HG03439 (cell line): ENCODE data around the gene RNF144B.

Source experiments
- ATAC-seq: cut with Tn5 transposase; IDR thresholded peaks from one replicate; pipeline ENCODE4 v1.9.1; 2021; ENCODE audit warnings: mild to moderate bottlenecking, moderate library complexity; ENCODE audit not compliant: unreplicated experiment

RNF144B gene

DNA sequence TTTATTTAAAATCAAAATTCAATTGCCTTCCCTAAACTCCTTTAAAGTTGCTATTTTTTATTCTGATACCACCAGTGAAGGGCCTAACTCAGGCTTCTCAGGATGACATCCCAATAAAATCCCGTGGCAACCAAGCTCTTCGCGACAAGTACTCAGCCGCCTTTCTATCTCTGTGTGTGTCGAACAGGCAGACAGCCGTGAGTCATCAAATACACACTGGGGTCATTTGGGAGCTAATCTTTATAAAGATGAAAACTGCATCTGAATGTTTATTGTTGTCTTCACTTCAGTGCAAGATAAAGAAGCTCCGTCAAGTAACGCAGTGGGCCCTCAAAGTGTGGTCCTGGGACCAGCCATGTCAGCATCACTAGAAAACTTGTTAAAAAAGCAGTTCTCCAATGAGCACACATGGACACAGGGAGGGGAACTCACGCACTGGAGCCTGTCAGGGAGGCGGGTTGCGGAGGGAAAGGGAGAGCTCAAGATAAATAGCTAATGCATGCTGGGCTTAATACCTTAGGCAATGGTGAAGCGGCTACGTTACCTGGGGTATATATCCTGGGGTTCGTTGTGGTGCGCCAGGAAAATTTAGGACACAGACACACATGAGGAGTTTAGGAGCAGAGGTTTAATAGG lies 119.3 kb downstream of the RNF144B start:
- ATAC-seq, result no peak

DNA sequence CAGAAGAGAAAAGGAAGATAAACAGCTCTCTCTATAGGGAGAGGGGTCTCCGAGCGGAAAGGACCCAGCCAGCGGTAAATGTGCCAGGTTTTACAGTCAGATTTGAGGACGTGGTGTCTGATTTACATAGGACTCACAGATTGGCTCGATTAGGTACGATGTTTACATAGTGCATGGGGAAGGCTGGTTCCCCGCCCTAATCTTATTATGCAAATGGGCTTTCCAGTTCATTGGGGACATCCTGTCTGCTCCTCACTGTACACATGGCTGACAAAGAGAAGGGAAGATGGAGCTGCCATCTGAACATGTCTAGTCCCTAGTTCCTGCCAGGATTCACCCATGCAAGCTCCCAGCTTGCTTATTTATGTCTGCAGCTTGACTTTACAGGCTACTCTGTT lies 119.9 kb downstream of the RNF144B start:
- ATAC-seq, result no peak

DNA sequence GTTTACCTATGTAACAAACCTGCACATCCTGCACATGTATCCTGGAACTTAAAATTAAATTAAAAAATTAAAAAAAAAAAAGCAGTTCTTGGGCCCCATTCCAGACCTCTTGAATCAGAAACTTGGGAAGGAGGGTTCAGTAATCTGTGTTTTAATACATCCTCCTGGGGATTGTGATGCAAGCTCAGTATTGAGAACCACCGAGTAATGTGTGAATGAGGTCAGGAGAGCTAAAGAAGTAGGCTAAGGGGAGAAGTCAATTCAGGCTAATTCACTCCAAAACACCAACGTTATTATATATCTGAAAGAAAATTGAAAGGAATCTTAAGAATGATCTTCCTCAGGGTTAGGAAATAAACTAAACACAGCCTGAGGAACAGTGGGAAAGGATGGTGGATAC lies 120.4 kb downstream of the RNF144B start:
- ATAC-seq, result no peak

DNA sequence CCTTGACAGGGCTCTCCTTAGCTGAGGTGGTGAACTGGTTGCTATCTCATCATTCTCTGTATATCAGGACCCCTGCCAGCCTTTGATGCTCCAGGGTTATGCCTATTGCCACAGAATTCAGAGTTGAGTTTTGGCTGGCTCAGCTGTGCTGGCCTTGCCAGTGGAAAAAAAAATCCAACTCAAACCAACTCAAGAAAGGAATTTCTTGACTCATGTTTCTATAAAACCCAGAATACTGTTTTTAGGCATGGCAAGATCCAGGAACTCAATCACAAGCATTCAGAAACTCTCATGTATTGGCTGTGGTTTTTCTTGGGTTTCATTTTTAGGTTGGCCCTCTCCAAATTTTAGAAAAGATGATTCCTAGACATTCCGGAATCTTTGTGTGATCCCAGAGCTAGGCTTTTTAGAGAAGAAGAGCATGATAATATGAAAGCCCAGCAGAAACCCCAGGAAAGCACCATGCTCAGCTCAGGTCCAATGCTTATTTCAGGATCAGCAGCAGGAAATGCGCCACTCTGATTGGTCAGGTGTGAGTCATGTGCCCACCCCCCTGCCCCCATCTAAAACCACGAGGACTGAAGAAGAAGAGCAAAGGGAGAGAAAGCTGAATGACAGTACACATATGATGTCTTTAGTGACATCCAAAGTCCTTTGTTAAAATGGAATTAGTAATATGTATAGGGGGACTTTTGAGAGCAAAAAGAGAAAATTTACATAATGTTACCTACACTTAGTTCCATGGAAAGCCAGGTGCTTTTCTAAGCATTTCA lies 122.9 kb downstream of the RNF144B start:
- ATAC-seq, result no peak

DNA sequence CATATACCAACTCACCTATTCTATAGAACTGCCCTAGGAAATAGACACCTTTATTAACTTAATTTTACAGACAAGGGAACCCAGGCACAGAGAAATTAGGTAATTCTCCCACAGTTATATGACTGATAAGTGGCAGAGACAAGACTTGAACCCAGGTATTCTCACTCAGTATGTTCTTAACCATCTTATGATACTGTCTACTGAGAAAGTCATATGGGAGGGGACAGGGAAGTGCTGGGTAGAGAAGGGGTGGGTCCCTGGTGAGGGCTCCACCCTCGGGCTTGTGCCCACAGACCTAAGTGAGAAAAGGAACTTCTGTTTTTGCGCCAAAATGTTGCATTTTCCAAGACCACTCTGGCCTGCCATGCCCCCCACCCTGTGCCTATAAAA lies 123.5 kb downstream of the RNF144B start:
- ATAC-seq, result no peak

DNA sequence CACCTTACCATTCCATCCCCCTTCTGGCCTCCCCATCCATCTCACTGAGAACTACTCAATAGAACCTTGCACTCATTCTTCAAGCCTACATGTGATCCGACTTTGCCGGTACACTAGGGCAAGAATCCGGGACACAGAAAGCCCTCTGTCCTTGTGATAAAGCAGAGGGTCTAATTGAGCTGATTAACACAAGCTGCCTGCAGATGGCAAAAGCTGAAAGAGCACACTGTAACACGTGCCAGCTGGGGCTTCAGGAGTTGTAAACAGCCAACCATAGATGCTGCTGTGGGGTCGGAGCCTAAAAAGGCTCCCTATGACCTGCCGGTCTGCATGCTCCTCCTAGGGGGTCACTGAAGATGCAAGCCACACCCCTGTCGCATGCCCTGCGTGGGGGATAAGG lies 124.1 kb downstream of the RNF144B start:
- no peak for ATAC-seq

DNA sequence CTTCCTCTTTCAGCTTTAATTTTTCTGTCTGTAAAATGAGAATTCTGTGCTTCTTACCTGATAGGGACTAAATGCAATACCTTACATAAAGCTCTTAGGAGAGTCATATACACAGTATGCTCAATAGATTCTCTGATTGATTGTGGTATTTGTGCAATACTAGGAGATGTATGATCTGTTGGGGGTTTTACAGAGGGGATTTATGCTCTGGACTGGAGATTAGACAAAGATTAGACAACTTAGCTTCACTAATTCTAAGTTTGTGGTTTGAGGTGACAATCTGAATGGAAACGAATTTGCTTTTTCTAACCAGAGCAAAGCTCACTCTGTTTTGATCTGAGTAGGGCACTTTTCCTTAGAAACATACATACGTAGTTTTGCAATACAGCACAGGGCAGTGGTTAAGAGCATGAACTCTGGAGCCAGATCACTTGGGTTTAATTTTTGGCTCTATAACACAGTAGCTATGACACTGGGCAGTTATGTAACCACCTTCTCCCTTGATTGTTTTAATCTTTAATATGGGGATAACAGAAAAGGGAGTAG lies 126.2 kb downstream of the RNF144B start:
- no peak for ATAC-seq

DNA sequence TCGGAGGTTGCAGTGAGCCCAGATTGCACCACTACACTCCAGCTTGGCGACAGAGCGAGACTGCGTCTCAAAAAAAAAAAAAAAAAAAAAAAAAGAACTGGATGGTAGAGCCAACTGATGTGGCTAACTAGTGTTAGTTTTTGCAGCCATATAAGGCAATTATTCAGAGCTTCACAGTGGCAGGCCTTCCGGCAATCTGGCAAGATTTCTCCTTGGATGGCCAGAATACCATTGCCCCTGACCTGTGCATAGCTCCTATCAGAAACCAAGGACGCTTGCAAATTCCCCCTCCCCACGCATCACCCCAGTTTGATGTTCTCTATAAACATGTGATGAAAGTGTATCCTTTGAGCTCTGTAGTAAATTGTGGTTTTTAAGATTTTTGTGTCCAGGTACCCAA lies 127.0 kb downstream of the RNF144B start:
- ATAC-seq, result no peak

DNA sequence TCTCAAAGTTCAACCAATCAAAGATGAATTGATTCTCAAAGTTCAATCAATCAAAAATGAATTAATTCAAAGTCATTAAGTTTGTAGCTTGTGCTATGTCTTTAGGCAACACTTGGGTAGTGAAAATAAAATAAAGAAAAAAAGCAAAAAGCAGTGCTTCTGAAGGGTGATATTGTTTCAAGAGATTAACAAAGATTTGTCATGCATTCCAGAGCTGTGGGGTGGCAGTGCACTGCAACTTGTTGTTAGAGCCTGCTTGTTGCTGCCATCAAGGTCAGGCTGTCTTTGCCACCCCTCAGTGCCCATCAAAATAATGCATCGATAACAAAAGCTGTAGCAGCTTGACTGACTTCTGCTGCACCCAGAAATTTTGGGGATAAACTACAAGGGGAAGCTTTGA lies 128.6 kb downstream of the RNF144B start:
- no peak for ATAC-seq
